Fibroblast of villous mesenchyme (primary cell): Measurements from ENCODE around the gene SMAD6. TPM values are rescaled to one million over a fixed set of nuclear protein-coding genes. Genes with fewer than 3 reads are reported as not detected.

Experiments used
- DNase-seq: peaks from one replicate; pipeline ENCODE4 v3.0.0-alpha.2; 2010; ENCODE audit warnings: low read depth
- H3K4me3 ChIP-seq: 2 replicates; pipeline ENCODE4 v1.5.1; 2011; ENCODE audit warnings: low read depth, mild to moderate bottlenecking, low read length
- CTCF ChIP-seq: IDR thresholded peaks from 2 replicates; pipeline ENCODE4 v1.5.1; 2012; ENCODE audit warnings: low read depth, mild to moderate bottlenecking, low read length; ENCODE audit not compliant: insufficient read depth
- total RNA-seq: library from RNA; depleted of rRNA; stranded (reverse); fragments of >200 nt; gene quantifications from 2 replicates; pipeline ENCODE4 v1.2.3, GENCODE V29; 2012

The SMAD6 gene
- total RNA-seq, 1 donor: 3.0 TPM

GRCh38 chr15:66709884-66710283 is 7.8 kb downstream of the SMAD6 start:
- DNase-seq: no peak
- no peak for TF ChIP-seq CTCF
- H3K4me3 ChIP-seq: no peak overlapping the region

DNA sequence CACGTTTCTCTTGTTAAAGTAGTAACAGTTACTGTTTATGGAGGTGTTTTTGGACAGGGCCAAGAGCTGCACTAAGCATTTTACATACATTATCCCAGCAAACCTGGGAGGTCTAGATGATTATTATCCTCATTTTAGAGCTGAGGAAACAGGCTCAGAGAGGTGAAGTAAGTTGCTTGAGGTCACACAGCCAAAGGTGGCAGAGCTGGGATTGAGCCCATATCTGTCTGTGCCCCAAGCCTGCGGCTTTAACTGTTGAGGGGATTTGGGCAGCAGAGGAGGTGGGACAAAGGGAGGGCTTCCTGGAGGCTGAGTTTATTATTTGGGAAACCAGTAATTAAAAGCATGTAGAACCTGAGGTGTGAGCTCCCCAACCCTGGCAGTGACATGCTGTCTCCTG is 9.2 kb downstream of the SMAD6 start:
- TF ChIP-seq CTCF: no peak
- no peak overlapping the region for H3K4me3 ChIP-seq
- DNase-seq: no peak

DNA sequence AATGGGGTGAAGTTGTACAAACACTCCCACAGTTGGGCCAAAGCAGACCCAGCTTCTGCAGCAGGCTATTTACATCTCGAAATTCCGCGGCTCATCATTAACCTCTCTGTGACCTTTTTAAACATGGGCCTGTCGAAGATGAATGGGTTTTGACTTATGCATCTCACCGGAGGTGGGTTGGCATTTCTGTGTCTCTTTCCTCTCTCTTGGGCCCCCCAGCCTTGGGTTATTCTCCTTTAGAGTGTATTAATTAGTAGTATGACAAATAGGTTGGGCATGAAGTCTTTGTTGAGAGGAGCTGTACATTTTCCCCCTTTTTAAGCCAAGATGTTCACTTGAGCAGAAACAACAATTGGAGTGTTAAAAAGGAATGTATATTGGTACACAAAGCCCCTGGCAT is 9.8 kb downstream of the SMAD6 start:
- DNase-seq: no peak
- no peak for TF ChIP-seq CTCF
- no peak overlapping the region for H3K4me3 ChIP-seq

GRCh38 chr15:66713843-66714508 is 11.9 kb downstream of the SMAD6 start:
- no peak for DNase-seq
- no peak overlapping the region for H3K4me3 ChIP-seq
- TF ChIP-seq CTCF: no peak

- no peak for TF ChIP-seq CTCF
- peak; percentile 68 for DNase-seq
- H3K4me3 ChIP-seq: no peak overlapping the region
Observed at GRCh38 chr15:66714543-66714981, 12.5 kb downstream of the SMAD6 start.

- no peak for TF ChIP-seq CTCF
- peak; percentile 47 for DNase-seq
- no peak overlapping the region for H3K4me3 ChIP-seq
Observed at GRCh38 chr15:66715181-66715624, 13.2 kb downstream of the SMAD6 start.
